Activated gamma-delta T cell treated with anti-CD3 and anti-CD28 coated beads, Interleukin-2, amount 50 U/mL, for 16 hours (primary cell): ENCODE data around the gene STK32C.

Experiments
- DNase-seq: peaks from one replicate; pipeline ENCODE4 v3.0.0-alpha.2; 2020; ENCODE audit warnings: low read depth

Gene STK32C

GRCh38 chr10:132265890-132266496, 41.8 kb downstream of the STK32C start:
- no peak for DNase-seq

GRCh38 chr10:132264966-132265889, 42.5 kb downstream of the STK32C start:
- DNase-seq = no peak

- no peak for DNase-seq
Measured at GRCh38 chr10:132264306-132264950, 43.3 kb downstream of the STK32C start.

GRCh38 chr10:132263866-132264265, 43.9 kb downstream of the STK32C start:
- no peak for DNase-seq

- no peak for DNase-seq
Measured at GRCh38 chr10:132259702-132260482, 47.9 kb downstream of the STK32C start.

GRCh38 chr10:132258423-132258822, 49.3 kb downstream of the STK32C start:
- DNase-seq = no peak

GRCh38 chr10:132257907-132258306, 49.8 kb downstream of the STK32C start:
- DNase-seq = no peak

GRCh38 chr10:132257271-132257670, 50.5 kb downstream of the STK32C start:
- peak; percentile 14 for DNase-seq

GRCh38 chr10:132256866-132257265, 50.9 kb downstream of the STK32C start:
- DNase-seq = no peak

- no peak for DNase-seq
Measured at GRCh38 chr10:132255489-132256344, 52.0 kb downstream of the STK32C start.

GRCh38 chr10:132254841-132255240, 52.9 kb downstream of the STK32C start:
- DNase-seq = no peak

- no peak for DNase-seq
Measured at GRCh38 chr10:132253092-132253687, 54.6 kb downstream of the STK32C start.

- DNase-seq = no peak
Measured at GRCh38 chr10:132252412-132252811, 55.3 kb downstream of the STK32C start.

- DNase-seq = no peak
Measured at GRCh38 chr10:132251928-132252327, 55.8 kb downstream of the STK32C start.

GRCh38 chr10:132250481-132251475, 57.0 kb downstream of the STK32C start:
- DNase-seq = no peak

- no peak for DNase-seq
Measured at GRCh38 chr10:132249824-132250375, 57.9 kb downstream of the STK32C start.

- DNase-seq = no peak
Measured at GRCh38 chr10:132249226-132249724, 58.5 kb downstream of the STK32C start.

- DNase-seq = no peak
Measured at GRCh38 chr10:132248455-132249225, 59.1 kb downstream of the STK32C start.
